CD14-positive monocyte (primary cell): Measurements from ENCODE around the gene FAM149B1. TPM values are rescaled to one million over a fixed set of nuclear protein-coding genes. Genes with fewer than 3 reads are reported as not detected.
A peak's percentile ranks its signal among the peaks of the same experiment; 100 is the strongest.

Experiments used
- DNase-seq, 3 donors: peaks; one replicate each; pipeline ENCODE4 v3.0.0-alpha.2; 2011 to 2022
- H2AFZ ChIP-seq: 2 replicates; pipeline ENCODE4 v1.6.0; 2012; ENCODE audit warnings: mild to moderate bottlenecking, low read depth, low read length, inconsistent platforms; ENCODE audit not compliant: insufficient read depth, poor library complexity, severe bottlenecking
- H3K27ac ChIP-seq, 2 donors: 1 replicate in 1 of 2; 2 replicates in 1 of 2; pipeline ENCODE4 v1.5.1; 2012 to 2013; ENCODE audit warnings: low read length in 2 of 2, control low read depth in 1 of 2, inconsistent platforms in 1 of 2, low read depth in 1 of 2, mild to moderate bottlenecking in 1 of 2
- H3K27me3 ChIP-seq, 2 donors: one replicate each; pipeline versions ENCODE4 v1.6.0 to v1.6.1; 2011 to 2013; ENCODE audit warnings: low read length in 2 of 2; ENCODE audit not compliant: control insufficient read depth in 2 of 2, insufficient read depth in 2 of 2
- H3K36me3 ChIP-seq, 2 donors: replicated peaks in 1 of 2; 1 replicate in 1 of 2; 2 replicates in 1 of 2; pipeline versions ENCODE4 v1.5.1 to v1.6.1; 2012 to 2013; ENCODE audit warnings: low read length in 2 of 2, control low read depth in 1 of 2, inconsistent platforms in 1 of 2, mild to moderate bottlenecking in 1 of 2; ENCODE audit not compliant: insufficient read depth in 2 of 2, control insufficient read depth in 1 of 2
- H3K4me1 ChIP-seq, 2 donors: 1 replicate in 1 of 2; 2 replicates in 1 of 2; pipeline versions ENCODE4 v1.5.1 to v1.6.1; 2012 to 2013; ENCODE audit warnings: low read length in 2 of 2, control low read depth in 1 of 2, inconsistent platforms in 1 of 2, mild to moderate bottlenecking in 1 of 2, moderate library complexity in 1 of 2; ENCODE audit not compliant: insufficient read depth in 2 of 2, control insufficient read depth in 1 of 2
- H3K4me2 ChIP-seq: replicated peaks from 2 replicates; pipeline ENCODE3; 2012; ENCODE audit warnings: low read length, moderate library complexity, mild to moderate bottlenecking; ENCODE audit not compliant: poor library complexity, severe bottlenecking; ENCODE audit errors: extremely low read depth
- H3K4me3 ChIP-seq, 3 experiments: fragments of 200-600 bp in 1 of 3; sonication (generic) in 1 of 3; replicated peaks in 1 of 3; 1 replicate in 2 of 3; 2 replicates in 1 of 3; pipeline ENCODE4 v1.5.1; 2011 to 2013; ENCODE audit warnings: low read length in 3 of 3, mild to moderate bottlenecking in 3 of 3, control low read depth in 2 of 3, low read depth in 2 of 3, inconsistent platforms in 1 of 3, moderate library complexity in 1 of 3
- H3K79me2 ChIP-seq: 2 replicates; pipeline ENCODE4 v1.6.0; 2012; ENCODE audit warnings: mild to moderate bottlenecking, control low read depth, inconsistent platforms, low read length, moderate library complexity; ENCODE audit not compliant: insufficient read depth
- H3K9ac ChIP-seq: 2 replicates; pipeline ENCODE4 v1.6.0; 2017; ENCODE audit warnings: low read length, mild to moderate bottlenecking; ENCODE audit not compliant: insufficient read depth, poor library complexity, severe bottlenecking
- H3K9me3 ChIP-seq, 2 donors: replicated peaks in 1 of 2; 1 replicate in 1 of 2; 2 replicates in 1 of 2; pipeline versions ENCODE4 v1.5.1 to v1.6.1; 2012 to 2013; ENCODE audit warnings: low read length in 2 of 2, control low read depth in 1 of 2; ENCODE audit not compliant: control insufficient read depth in 1 of 2, insufficient read depth in 1 of 2
- H4K20me1 ChIP-seq: 2 replicates; pipeline ENCODE4 v1.6.0; 2012; ENCODE audit warnings: mild to moderate bottlenecking, low read length, control low read depth, moderate library complexity; ENCODE audit not compliant: insufficient read depth
- H3K27ac Mint-ChIP-seq, 7 donors: one replicate each; pipeline ENCODE4 v1.8.0; 2020; ENCODE audit warnings: mild to moderate bottlenecking in 7 of 7, mixed read lengths in 7 of 7, moderate library complexity in 6 of 7, inconsistent platforms in 2 of 7
- H3K27me3 Mint-ChIP-seq, 3 donors: one replicate each; pipeline ENCODE4 v1.8.0; 2021 to 2022; ENCODE audit warnings: low read depth in 3 of 3, mild to moderate bottlenecking in 3 of 3, mixed read lengths in 3 of 3, moderate library complexity in 3 of 3, inconsistent platforms in 1 of 3
- H3K36me3 Mint-ChIP-seq, 2 donors: one replicate each; pipeline ENCODE4 v1.8.0; 2020; ENCODE audit warnings: mixed read lengths in 2 of 2, inconsistent platforms in 1 of 2, mild to moderate bottlenecking in 1 of 2
- H3K4me1 Mint-ChIP-seq: one replicate; pipeline ENCODE4 v1.8.0; 2020; ENCODE audit warnings: mild to moderate bottlenecking, mixed read lengths
- H3K4me3 Mint-ChIP-seq, 2 donors: one replicate each; pipeline ENCODE4 v1.8.0; 2020; ENCODE audit warnings: mild to moderate bottlenecking in 2 of 2, mixed read lengths in 2 of 2, moderate library complexity in 1 of 2
- H3K9me3 Mint-ChIP-seq, 7 donors: one replicate each; pipeline ENCODE4 v1.8.0; 2020 to 2022; ENCODE audit warnings: mixed read lengths in 7 of 7, mild to moderate bottlenecking in 6 of 7, moderate library complexity in 6 of 7, inconsistent platforms in 2 of 7
- WGBS: methylation state at CpG from one replicate; pipeline ENCODE4 v1.1.5; 2013; ENCODE audit warnings: missing lambda C conversion rate; ENCODE audit not compliant: insufficient coverage; 5-methylcytosine and 5-hydroxymethylcytosine counted together
- intact Hi-C, 2 donors: fragments of 100-400 bp; cut with micrococcal nuclease; formaldehyde crosslinking; loops; one replicate each; pipeline versions ENCODE4 v1.15.0 to v1.15.1; 2023
- polyA plus RNA-seq, 3 donors: library from polyadenylated mRNA; depleted of rRNA in 1 of 3; unstranded in 2 of 3; stranded (reverse) in 1 of 3; fragments of 300-500 nt in 2 of 3; fragments of >200 nt in 1 of 3; fragmentation: Illumina TruSeq in 2 of 3; gene quantifications; 1 replicate in 2 of 3; 2 replicates in 1 of 3; pipeline ENCODE4 v1.2.3, GENCODE V29; 2012 to 2021
- TF ChIP-seq, protein P1 (sequence below): fragments of 200-600 bp; IDR thresholded peaks from one replicate; pipeline ENCODE4 v1.8.0; 2022; ENCODE audit warnings: antibody characterized with exemption, mild to moderate bottlenecking

Gene FAM149B1
- polyA plus RNA-seq, 3 donors: 2.6 to 19.3 (median 2.6) TPM

DNA sequence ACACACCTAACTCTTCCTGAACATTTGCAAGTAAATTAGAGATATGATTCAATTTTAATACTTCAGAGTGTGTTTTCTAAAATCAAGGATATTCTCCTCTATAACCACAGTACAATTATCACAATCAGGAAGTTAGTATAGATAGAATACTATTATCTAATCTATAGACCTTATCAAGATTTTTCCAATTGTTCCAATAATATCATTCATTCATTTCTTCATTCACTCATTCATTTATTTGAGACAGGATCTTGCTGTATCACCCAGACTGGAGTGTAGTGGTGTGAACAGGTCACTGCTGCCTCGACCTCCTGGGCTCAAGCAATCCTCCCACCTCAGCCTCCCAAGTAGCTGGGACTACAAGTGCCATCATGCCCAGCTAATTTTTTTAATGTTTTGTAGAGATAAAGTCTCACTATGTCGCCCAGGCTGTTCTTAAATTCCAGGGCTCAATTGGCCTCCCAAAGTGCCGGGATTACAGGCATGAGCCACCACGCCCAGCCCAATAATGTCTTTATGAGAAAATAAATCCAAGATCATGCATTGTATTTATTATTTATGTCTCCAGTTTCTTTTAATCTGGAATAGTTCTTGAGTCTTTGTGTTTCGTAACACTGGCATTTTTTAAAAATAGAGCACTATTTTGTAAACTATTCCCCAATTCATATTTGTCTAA is 95.1 kb downstream of the FAM149B1 start:
- 100% methylated on average over 1 of the region's 5 CpGs for WGBS
- intact Hi-C loops: no loop called here
- Mint-ChIP-seq H3K27me3 (peaks cover 0 to 5% (median 0%) of the 10 kb centered on the region in 3 donors), H3K9me3 (peaks cover 7 to 28% (median 25%) of the 10 kb centered on the region in 7 donors), H3K4me3 (no peak overlapping the region), H3K36me3 (peaks cover 0 to 1% of the 10 kb centered on the region in 2 donors), H3K4me1 (peaks cover 7% of the 10 kb centered on the region), H3K27ac (no peak overlapping the region)
- Histone ChIP-seq H3K4me2 (no peak overlapping the region), H3K9me3 (peaks cover 16 to 20% of the 10 kb centered on the region in 2 donors), H2AFZ (no peak overlapping the region), H3K4me1 (peaks cover 0 to 3% of the 10 kb centered on the region in 2 donors), H3K36me3 (no peaks in the 10 kb centered on the region), H4K20me1 (no peaks in the 10 kb centered on the region), H3K9ac (no peak overlapping the region), H3K79me2 (no peaks in the 10 kb centered on the region), H3K27me3 (no peaks in the 10 kb centered on the region), H3K4me3 (no peak overlapping the region), H3K27ac (no peak overlapping the region)
- TF ChIP-seq, protein P1, sequence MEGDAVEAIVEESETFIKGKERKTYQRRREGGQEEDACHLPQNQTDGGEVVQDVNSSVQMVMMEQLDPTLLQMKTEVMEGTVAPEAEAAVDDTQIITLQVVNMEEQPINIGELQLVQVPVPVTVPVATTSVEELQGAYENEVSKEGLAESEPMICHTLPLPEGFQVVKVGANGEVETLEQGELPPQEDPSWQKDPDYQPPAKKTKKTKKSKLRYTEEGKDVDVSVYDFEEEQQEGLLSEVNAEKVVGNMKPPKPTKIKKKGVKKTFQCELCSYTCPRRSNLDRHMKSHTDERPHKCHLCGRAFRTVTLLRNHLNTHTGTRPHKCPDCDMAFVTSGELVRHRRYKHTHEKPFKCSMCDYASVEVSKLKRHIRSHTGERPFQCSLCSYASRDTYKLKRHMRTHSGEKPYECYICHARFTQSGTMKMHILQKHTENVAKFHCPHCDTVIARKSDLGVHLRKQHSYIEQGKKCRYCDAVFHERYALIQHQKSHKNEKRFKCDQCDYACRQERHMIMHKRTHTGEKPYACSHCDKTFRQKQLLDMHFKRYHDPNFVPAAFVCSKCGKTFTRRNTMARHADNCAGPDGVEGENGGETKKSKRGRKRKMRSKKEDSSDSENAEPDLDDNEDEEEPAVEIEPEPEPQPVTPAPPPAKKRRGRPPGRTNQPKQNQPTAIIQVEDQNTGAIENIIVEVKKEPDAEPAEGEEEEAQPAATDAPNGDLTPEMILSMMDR: no peak
- DNase-seq: no peak

- Histone ChIP-seq H3K4me3 (no peak overlapping the region), H3K4me1 (peaks cover 0 to 3% of the 10 kb centered on the region in 2 donors), H4K20me1 (no peaks in the 10 kb centered on the region), H2AFZ (no peak overlapping the region), H3K36me3 (no peaks in the 10 kb centered on the region), H3K27me3 (no peaks in the 10 kb centered on the region), H3K9ac (no peak overlapping the region), H3K79me2 (no peaks in the 10 kb centered on the region), H3K27ac (no peak overlapping the region), H3K4me2 (no peak overlapping the region), H3K9me3 (peaks cover 12 to 13% of the 10 kb centered on the region in 2 donors)
- H3K36me3 Mint-ChIP-seq: peaks cover 0 to 1% of the 10 kb centered on the region in 2 donors
- no peak for DNase-seq
- peaks cover 0 to 7% (median 0%) of the 10 kb centered on the region in 3 donors for H3K27me3 Mint-ChIP-seq
- H3K9me3 Mint-ChIP-seq: peaks cover 6 to 24% (median 18%) of the 10 kb centered on the region in 7 donors
- no CpG with 5 or more reads among the region's 1 CpG for WGBS
- TF ChIP-seq, protein P1: peak; percentile 61
- intact Hi-C loops: no loop called here
- H3K4me3 Mint-ChIP-seq: no peak overlapping the region
- H3K4me1 Mint-ChIP-seq: peaks cover 7% of the 10 kb centered on the region
- no peak overlapping the region for H3K27ac Mint-ChIP-seq
Observed at GRCh38 chr10:73263693-73264347, 95.9 kb downstream of the FAM149B1 start.
